Stimulated activated CD4-positive, alpha-beta T cell treated with anti-CD3 and anti-CD28 coated beads, Interleukin-1b, Interleukin-23, amount 100 ng/mL, for 4 hours (primary cell): Measurements from ENCODE around the gene LRRC74B.
"Not testable (repeated sequence)": the region's sequence is repeated elsewhere in the genome, so short reads cannot be mapped to it uniquely, and the experiment has no call there.

Experiments used
- DNase-seq, 2 donors: peaks; one replicate each; pipeline ENCODE4 v3.0.0-alpha.2; 2020; ENCODE audit warnings: low read depth in 2 of 2

The LRRC74B gene

GRCh38 chr22:21032037-21032867 lies 13.5 kb upstream of the LRRC74B start, which contains the start of gene SLC7A4:
Gene SLC7A4 (minus strand): TSS chr22:21032561. CDS start chr22:21031812, 749 bp downstream.
- no peak for DNase-seq

- DNase-seq = no peak
Observed at GRCh38 chr22:21032868-21033688, 12.7 kb upstream of the LRRC74B start.

DNA sequence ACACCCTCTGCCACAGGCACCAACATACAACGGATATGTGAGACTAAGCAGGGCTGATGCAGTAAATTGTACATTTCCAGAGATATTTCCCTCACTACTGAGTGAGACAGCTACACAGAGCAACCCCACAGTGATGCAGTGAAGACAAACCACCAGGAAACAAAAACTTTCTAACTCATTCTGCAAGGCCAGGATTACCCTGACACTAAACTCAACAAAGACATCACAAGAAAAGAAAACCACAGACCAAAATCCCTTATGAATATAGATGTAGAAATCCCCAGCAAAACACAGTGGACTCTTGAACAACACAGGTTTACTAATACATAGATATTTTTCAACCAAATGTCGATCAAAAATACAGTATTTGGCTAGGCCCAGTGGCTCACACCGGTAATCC lies 11.9 kb upstream of the LRRC74B start:
- DNase-seq = no peak

DNA sequence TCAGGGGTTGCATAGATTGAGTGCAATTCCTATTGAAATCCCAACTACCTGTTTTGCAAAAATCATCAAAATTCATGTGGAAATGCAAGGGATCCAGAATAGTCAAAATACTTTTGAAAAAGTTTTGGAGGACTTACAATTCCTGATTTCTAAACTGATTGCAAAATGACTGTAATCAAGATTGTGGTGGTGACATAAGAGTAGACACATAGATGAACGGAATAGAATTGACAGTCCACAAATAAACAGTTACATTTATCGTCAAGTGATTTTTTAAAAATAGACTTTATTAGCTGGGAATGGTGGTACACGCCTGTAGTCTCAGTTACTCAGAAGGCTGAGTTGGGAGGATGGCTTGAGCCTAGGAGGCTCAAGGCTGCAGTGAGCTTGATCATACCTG lies 10.8 kb upstream of the LRRC74B start:
- no peak for DNase-seq

DNA sequence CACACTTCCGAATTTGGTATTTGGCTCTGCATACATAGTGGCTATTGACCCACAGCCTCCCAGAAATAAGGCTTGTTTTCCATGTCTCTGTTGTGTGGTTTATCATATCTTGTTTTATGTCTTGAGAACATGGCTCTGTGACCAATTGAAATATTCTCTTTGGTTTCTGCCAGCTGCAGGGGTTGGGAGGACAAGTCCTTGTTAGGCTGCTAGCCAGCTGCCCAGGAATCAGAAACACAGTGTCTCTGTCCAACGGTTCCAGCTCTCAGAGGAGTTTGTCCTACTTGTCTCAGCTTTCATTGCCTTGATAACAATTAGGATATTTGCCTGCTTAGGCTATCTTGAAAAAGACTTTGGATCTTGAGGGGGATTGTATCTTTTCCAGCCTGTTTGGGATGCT lies 7.3 kb upstream of the LRRC74B start:
- DNase-seq = no peak

DNA sequence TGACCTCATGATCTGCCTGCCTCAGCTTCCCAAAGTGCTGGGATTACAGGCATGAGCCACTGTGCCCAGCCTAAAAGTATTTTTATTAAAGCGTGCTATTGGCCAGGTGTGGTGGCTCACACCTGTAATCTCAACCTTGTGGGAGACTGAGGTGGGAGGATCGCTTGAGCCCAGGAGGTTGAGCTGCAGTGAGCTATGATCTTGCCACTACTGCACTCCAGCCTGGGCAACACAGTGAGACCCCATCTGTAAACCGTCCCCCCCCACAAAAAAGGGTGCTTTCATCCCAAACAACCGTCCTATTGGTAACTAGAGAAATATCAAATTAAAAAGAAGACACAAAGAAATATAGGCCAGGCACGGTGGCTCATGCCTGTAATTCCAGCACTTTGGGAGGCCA lies 6.6 kb upstream of the LRRC74B start:
- DNase-seq = not testable (repeated sequence)

GRCh38 chr22:21041937-21042336 lies 3.8 kb upstream of the LRRC74B start:
- DNase-seq = no peak

GRCh38 chr22:21042978-21043859 lies 2.5 kb upstream of the LRRC74B start:
- no peak for DNase-seq

DNA sequence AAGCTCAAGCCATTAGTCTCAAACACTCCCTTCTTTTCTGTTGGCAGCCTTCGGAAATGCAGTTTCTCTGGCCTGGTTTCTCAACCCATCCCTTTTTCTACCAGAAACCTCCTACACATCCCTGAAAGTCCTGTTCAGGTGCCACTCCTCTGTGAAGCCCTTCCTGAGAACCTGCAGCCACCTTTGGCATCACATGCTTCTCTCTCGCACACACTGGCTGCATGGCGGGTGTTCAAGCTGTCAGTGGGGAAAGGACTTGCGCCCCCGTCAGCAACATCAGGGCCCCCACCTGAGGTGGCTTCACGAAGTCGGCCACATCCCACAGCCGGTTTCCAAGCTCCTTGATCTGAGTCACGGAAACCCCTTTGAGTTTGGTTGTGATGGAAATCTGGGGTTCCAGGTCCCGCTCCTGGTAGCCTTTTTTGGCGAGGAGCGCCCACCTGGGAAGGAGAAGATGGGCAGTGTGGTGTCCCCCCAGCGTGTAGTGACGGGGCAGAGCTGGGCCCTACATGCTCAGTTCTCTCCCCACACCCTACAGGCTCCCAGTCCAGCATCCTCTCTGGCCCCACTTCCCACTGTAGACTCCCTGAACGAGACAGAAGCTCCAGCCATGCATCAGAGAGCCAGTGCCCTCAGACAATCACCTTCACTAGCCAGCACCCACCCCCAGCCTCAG lies 1.7 kb upstream of the LRRC74B start:
- no peak for DNase-seq

DNA sequence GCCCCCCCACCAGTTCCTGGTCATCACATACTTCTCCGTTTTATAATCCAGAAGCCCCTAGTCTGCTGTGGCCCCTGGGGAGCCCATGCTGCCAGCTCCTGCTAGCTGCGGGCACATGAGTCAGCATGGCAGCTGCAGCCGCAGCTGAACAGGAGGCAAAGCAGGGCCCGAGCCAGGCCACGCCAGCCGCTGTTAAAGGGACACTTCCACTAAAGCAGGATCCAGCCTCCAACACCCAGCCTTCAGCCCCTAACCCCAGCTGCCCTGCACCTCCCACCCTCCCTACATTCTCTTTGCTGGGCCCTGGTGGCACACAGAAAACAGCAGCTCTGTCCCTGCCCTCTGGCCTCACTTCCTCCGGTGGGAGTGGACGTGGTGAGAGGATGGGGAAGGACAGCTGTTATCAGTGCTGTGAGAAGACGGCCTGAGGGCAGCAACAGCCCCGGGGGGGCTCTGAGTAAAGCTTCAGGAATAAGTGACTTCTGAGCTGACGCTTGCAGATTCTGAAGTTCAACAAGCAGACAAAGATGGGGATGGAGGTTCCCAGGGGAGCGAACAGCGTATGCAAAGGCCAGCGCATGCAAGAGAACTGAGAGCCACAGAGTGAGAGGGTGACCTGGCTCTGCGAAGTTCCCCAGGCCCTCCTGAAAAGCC lies 688 bp upstream of the LRRC74B start:
- DNase-seq = no peak

DNA sequence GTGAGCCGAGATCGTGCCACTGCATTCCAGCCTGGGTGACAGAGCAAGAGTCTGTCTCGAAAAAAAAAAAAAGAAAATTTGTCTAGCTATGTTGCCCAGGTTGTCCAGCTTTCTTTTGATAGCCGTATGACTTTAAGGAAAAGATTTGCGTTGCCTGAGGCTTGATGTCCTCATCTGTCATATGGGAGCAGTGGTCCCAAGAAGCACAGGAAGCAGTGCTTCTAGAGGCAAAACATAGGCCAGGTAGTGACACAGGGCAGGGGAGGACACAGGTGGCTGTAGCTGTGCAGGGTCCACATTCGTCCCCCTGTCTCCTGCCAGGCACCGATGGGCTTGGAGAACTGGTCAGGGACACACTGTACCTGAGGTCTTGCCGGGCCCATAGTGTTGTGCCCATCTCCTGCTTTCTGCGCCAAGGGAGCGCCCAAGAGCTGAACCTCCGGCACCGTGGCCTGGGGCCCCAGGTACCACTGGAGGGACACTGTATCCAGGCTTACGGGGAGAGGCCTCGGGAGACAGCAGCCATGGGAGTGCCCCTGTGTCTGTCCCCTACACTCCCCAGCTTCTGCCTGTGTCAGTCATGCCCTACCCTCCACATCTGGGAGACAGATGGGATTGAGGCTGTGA lies 1.4 kb downstream of the LRRC74B start:
- no peak for DNase-seq

DNA sequence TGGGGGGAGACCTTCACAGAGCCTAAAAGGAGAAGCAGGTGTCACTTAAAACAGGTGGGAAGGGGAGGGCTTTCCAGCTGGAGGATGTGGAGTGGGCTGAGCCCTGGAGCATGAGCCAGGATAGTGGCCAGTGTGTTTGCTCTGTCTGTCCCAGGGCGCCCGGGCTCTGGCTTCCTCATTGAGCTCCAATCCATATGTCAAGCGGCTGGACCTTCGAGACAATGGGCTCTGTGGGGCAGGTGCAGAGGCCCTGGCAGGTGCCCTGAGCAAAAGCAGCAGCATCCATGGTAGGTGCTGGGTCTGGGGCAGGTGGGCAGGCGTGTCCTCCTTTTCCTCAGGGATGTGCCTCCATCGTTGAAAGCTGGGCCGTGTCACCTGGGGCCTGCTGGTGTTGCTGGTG lies 2.0 kb downstream of the LRRC74B start:
- no peak for DNase-seq

DNA sequence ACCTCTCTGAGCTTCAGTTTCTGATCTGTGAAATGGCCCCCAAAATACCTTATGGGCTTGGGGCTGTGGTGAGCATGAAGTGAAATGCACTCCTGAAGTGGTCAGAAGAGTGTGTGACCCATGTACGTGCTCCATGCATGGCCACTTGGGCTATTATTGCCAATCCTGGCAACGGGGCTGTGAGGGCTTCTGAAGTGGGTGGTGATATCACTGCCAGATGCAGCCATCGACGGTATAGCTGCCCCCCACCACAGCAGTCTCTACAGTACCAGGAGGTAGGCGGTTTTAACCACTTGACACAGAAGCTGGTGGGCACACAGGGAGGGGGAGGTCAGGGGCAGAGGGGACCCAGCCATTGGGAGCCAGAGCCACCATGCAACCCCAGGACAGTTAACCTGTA lies 2.7 kb downstream of the LRRC74B start:
- DNase-seq = not testable (repeated sequence)

- DNase-seq = not testable (repeated sequence)
Observed at GRCh38 chr22:21048965-21049364, 3.2 kb downstream of the LRRC74B start.

- no peak for DNase-seq
Observed at GRCh38 chr22:21051145-21051830, 5.5 kb downstream of the LRRC74B start.

- DNase-seq = no peak
Observed at GRCh38 chr22:21051831-21052400, 6.2 kb downstream of the LRRC74B start.

- no peak for DNase-seq
Observed at GRCh38 chr22:21052715-21053459, 7.1 kb downstream of the LRRC74B start.

- DNase-seq = no peak
Observed at GRCh38 chr22:21054046-21054713, 8.4 kb downstream of the LRRC74B start.
